Dendritic cell treated with granulocyte-macrophage colony-stimulating factor and Interleukin-4, amounts not matched to agents 40 ng/mL and 50 ng/mL, for 4 days (primary cell): Measurements from ENCODE around the gene DECR2.
"Not testable (repeated sequence)": the region's sequence is repeated elsewhere in the genome, so short reads cannot be mapped to it uniquely, and the experiment has no call there.

Source experiments
- H3K27ac Mint-ChIP-seq: one replicate; pipeline ENCODE4 v1.8.0; 2022; ENCODE audit warnings: mild to moderate bottlenecking, mixed read lengths
- H3K27me3 Mint-ChIP-seq: one replicate; pipeline ENCODE4 v1.8.0; 2022; ENCODE audit warnings: mild to moderate bottlenecking, mixed read lengths
- H3K36me3 Mint-ChIP-seq: one replicate; pipeline ENCODE4 v1.8.0; 2022; ENCODE audit warnings: low read depth, mixed read lengths
- H3K4me1 Mint-ChIP-seq: one replicate; pipeline ENCODE4 v1.8.0; 2022; ENCODE audit warnings: low read depth, mixed read lengths
- H3K4me3 Mint-ChIP-seq: one replicate; pipeline ENCODE4 v1.8.0; 2022; ENCODE audit warnings: mild to moderate bottlenecking, moderate library complexity, mixed read lengths
- H3K9me3 Mint-ChIP-seq: one replicate; pipeline ENCODE4 v1.8.0; 2022; ENCODE audit warnings: mixed read lengths
- intact Hi-C: fragments of 100-400 bp; cut with micrococcal nuclease; formaldehyde crosslinking; loops from one replicate; pipeline ENCODE4 v1.15.0; 2022

The DECR2 gene

DNA sequence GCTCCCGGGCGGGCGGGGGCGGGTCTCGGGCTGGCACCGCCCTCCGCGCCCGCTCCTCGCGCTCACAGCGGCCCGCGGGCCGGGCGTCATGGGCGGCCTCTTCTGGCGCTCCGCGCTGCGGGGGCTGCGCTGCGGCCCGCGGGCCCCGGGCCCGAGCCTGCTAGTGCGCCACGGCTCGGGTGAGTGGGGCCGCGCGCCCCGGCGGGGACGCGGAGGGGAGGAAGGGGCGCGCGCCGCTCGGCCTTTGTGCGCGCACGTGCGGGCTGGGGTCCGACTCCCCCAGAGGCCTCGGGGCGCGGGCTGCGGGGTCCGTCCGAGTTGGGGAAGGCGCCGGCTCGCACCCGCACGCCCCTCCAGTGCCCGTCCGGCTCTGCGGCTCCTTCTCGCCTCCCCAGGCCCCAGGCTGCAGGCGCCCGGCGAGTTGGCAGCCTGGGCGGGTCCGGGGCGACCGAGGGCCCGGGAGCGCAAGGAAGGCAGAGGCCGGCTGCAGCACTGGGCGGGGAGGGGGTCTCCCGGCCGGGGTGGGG lies 4.5 kb upstream of the DECR2 start, which contains the start of gene NME4:
NME4 (plus strand) TSS at position 65 of the 527 bp plus-strand sequence; CDS start at position 89, 24 bp downstream.
- H3K27ac Mint-ChIP-seq = peak within 1 kb of the TSS; percentile 80
- no peaks in the 10 kb centered on the region for H3K9me3 Mint-ChIP-seq
- peak within 1 kb of the TSS; percentile 79 for H3K4me3 Mint-ChIP-seq
- peaks cover 30% of the 10 kb centered on the region for H3K36me3 Mint-ChIP-seq
- peaks cover 46% of the 10 kb centered on the region for H3K4me1 Mint-ChIP-seq
- intact Hi-C loops = no loop called here
- H3K27me3 Mint-ChIP-seq = no peaks in the 10 kb centered on the region

DNA sequence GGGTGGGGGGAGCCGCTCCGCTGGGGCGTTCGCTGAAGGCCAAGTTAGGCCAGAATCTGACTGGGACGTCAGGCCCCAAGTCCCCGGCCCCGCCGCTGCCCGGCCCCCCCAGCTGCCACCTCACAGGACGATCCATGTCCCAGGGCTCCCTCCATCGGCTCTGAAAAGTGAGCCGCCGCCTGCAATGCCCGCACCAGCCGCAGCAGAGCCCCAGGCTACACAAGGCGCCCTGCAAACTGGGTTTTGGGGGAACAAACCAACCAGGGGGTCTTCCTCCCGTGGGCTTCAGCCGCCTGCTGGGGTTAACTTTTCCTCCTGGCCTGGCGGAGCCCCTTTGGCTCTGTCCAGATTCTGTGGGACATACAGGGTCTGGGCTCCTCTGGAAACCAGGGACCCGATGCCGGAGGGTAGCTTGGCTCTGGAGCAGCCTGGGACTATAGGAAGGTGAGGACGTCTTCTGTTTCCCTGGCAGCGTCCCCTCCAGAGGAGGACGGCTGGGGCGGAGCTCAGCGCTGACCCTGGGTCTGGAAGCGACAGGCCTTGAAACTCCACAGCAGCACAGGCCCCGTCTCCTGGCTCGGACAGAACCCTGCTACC lies 3.9 kb upstream of the DECR2 start:
- Mint-ChIP-seq H3K4me1 (peaks cover 41% of the 10 kb centered on the region), H3K36me3 (peaks cover 30% of the 10 kb centered on the region), H3K27me3 (no peaks in the 10 kb centered on the region), H3K27ac (peak overlapping the region; percentile 15), H3K9me3 (no peaks in the 10 kb centered on the region), H3K4me3 (peak overlapping the region; percentile 60)
- intact Hi-C loops = no loop called here

DNA sequence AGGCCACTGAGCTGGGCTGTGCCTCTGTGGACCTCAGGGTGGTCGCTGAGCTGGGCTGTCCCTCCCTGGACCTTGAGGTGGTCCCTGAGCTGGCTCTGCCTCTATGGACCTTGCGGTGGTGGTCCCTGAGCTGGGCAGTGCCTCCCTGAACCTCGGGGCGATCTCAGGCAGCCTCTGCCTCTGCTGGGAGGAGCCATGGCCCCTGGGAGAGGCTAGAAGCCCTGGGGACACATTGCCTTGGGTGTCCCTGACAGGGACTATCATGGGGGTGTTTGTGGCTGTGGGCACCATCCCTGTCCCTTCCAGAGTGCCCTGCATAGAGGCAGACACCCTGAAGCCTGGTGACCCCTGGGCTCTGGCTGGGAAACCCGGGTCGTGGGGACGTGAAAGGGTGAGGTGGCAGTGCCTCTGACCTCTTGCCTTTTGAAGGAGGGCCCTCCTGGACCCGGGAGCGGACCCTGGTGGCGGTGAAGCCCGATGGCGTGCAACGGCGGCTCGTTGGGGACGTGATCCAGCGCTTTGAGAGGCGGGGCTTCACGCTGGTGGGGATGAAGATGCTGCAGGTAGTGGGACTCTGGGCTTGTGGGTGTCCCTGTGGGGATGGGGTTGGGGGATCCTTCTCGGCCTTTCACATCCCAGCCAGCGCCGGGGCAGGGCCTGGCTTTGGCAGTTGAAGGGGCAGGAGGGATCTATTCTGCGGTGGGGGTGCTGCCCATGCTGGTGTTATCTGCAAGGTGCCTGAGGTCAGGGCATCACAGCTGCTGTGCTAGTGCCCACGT lies 2.9 kb upstream of the DECR2 start:
- H3K36me3 Mint-ChIP-seq = peaks cover 30% of the 10 kb centered on the region
- H3K9me3 Mint-ChIP-seq = no peaks in the 10 kb centered on the region
- H3K4me3 Mint-ChIP-seq = peak overlapping the region; percentile 60
- H3K27me3 Mint-ChIP-seq = no peaks in the 10 kb centered on the region
- H3K27ac Mint-ChIP-seq = peak overlapping the region; percentile 98
- H3K4me1 Mint-ChIP-seq = peaks cover 40% of the 10 kb centered on the region
- intact Hi-C loops = no loop called here

DNA sequence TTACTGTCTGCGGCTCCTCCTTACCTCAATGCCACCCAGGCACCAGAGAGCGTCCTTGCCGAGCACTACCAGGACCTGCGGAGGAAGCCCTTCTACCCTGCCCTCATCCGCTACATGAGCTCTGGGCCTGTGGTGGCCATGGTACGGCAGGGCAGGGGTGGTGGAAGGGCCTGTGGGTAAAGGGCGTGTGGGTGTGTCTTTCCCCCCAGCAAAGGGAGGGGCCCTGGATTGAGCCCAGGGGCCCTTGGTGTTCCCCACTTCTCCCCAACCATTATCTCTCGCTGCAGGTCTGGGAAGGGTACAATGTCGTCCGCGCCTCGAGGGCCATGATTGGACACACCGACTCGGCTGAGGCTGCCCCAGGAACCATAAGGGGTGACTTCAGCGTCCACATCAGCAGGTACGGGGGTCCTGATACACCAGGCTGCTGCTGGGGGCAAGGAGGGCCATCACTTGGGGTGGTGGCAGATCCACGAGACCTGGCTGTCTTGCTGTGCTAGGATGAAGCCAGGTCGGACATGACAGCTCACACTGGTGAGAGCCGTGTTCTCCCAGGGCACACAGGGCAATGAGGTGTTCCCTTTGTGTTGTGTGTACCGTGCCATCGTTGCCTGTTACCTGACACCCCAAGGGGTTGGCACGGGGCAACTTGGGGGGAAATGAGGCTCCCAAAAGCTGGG lies 2.2 kb upstream of the DECR2 start:
- H3K4me3 Mint-ChIP-seq = peak overlapping the region; percentile 93
- intact Hi-C loops = no loop called here
- H3K4me1 Mint-ChIP-seq = peaks cover 40% of the 10 kb centered on the region
- peaks cover 30% of the 10 kb centered on the region for H3K36me3 Mint-ChIP-seq
- H3K27me3 Mint-ChIP-seq = no peaks in the 10 kb centered on the region
- no peaks in the 10 kb centered on the region for H3K9me3 Mint-ChIP-seq
- H3K27ac Mint-ChIP-seq = peak overlapping the region; percentile 98

DNA sequence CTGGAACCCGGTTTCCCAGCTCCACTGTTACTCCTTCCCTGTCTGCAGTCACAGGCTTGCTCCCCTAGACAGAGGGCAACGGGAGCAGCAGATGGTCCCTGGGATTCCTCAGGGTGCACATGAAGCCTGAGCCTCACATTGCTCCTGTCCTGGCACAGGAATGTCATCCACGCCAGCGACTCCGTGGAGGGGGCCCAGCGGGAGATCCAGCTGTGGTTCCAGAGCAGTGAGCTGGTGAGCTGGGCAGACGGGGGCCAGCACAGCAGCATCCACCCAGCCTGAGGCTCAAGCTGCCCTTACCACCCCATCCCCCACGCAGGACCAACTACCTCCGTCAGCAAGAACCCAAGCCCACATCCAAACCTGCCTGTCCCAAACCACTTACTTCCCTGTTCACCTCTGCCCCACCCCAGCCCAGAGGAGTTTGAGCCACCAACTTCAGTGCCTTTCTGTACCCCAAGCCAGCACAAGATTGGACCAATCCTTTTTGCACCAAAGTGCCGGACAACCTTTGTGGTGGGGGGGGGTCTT lies 1.6 kb upstream of the DECR2 start:
- Mint-ChIP-seq H3K9me3 (no peaks in the 10 kb centered on the region), H3K4me1 (peaks cover 40% of the 10 kb centered on the region), H3K4me3 (peak overlapping the region; percentile 93), H3K27me3 (no peaks in the 10 kb centered on the region), H3K36me3 (peaks cover 30% of the 10 kb centered on the region), H3K27ac (peak overlapping the region; percentile 98)
- intact Hi-C loops = no loop called here

DNA sequence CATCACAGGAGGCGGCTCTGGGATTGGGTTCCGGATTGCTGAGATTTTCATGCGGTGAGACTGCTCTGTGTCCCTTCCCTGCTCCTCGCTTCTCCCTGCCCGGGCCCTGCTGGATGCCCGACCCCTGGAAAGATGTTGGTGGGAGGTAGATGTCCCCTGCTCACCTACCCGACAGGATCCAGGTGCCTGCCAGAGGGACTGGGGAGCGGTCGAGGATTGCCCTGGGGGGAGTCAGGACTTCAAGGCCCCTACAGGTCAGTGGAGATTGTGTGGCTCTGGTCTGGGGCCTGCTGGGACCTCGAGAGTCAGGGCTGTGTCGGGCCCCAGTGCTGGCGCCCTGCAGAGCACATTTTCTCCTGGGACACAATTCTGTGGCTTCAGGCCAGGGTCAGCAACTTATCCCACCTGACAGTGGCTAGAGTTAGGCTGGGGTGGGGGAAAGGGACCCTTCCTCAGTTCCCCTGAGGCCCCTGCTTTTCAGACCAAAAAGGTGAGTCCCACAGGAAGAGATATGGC lies 3.3 kb downstream of the DECR2 start:
- intact Hi-C loops = no loop called here
- peaks cover 7% of the 10 kb centered on the region for H3K4me1 Mint-ChIP-seq
- no peak overlapping the region for H3K4me3 Mint-ChIP-seq
- no peaks in the 10 kb centered on the region for H3K27me3 Mint-ChIP-seq
- H3K9me3 Mint-ChIP-seq = no peaks in the 10 kb centered on the region
- H3K27ac Mint-ChIP-seq = no peak overlapping the region
- H3K36me3 Mint-ChIP-seq = peaks cover 19% of the 10 kb centered on the region

DNA sequence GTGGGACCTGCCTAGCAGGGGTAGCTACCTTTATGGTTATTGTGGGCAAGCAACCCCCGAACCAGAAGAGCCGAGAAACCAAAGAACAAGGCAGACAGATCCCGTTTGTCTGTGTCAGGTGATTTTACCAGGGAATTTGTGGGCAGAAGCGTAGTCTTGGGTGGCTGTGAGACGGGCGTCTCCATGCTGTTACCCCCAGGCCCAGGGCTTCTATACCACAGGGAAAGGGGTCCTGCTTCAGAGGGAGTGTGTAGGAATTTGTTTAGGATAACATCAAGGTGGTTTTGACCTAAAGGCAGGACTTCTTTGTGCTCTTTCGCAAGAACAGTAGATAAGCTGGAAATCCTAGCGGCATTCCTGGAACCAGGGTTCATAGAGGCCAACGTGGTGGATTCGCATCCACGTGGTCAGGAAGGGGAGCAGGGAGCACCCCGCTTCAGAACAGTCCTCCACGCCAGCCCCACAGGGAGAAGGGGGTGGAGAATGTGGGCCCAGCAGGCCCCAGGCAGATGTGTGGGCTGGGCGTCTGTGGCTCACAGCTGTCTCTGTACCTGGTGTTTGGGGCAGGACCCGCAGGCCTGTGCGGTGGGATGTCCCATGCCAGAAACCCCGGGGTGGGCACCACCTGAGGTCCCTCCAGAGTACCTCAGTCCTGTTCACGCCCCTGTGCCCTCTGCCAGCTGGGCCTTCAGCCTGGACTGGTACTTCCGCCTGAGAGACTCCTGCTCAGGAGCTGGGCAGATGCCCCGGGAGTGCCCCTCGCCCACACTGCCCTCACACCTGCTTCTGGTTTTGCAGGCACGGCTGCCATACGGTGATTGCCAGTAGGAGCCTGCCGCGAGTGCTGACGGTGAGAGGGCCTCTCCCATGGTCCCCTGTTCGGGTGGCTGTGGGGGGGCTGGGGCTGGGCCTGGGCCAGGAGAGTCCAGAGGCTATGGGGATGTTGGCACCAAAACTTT lies 4.1 kb downstream of the DECR2 start:
- H3K4me3 Mint-ChIP-seq = no peak overlapping the region
- no peaks in the 10 kb centered on the region for H3K9me3 Mint-ChIP-seq
- peaks cover 19% of the 10 kb centered on the region for H3K36me3 Mint-ChIP-seq
- intact Hi-C loops = no loop called here
- no peak overlapping the region for H3K27ac Mint-ChIP-seq
- H3K4me1 Mint-ChIP-seq = no peaks in the 10 kb centered on the region
- no peaks in the 10 kb centered on the region for H3K27me3 Mint-ChIP-seq

DNA sequence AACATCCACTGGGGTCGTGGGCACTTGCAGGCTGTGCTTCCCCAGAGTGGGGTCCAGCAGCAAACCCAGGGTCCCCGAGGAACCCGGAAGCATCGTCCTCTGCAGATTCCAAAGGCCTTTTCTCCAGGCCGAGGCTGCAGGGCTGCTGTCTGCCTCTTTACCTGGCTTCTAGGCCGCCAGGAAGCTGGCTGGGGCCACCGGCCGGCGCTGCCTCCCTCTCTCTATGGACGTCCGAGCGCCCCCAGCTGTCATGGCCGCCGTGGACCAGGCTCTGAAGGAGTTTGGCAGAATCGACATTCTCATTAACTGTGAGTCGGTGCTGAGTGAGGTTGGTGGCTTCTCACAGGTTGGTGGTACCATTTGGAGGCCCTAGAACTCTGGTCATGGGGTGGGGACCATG lies 5.6 kb downstream of the DECR2 start:
- Mint-ChIP-seq H3K27ac (no peak overlapping the region), H3K4me3 (no peak overlapping the region), H3K9me3 (no peaks in the 10 kb centered on the region), H3K27me3 (no peaks in the 10 kb centered on the region), H3K36me3 (peaks cover 25% of the 10 kb centered on the region), H3K4me1 (no peaks in the 10 kb centered on the region)
- intact Hi-C loops = no loop called here

DNA sequence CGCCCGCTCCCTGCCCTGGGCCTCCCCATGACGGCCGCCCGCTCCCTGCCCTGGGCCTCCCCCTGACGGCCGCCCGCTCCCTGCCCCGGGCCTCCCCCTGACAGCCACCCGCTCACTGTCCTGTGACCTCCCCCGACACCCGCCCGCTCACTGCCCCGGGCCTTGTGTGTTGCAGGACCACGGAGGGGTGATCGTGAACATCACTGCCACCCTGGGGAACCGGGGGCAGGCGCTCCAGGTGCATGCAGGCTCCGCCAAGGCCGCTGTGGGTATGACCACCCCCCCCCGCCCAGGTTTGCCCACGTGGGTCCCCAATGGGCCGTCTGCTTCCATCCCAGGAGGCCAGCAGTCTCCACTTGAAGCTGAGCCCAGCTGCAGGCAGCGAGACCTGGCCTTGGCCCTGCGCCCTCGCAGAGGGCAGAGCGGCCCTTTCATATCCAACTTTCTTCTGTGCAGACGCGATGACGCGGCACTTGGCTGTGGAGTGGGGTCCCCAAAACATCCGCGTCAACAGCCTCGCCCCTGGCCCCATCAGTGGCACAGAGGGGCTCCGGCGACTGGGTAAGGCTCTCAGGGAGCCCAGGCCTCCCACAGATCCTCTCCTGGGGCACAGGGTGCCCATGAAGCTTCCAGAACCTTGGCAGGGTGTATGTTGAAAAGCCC lies 9.0 kb downstream of the DECR2 start:
- no peak overlapping the region for H3K27ac Mint-ChIP-seq
- peaks cover 25% of the 10 kb centered on the region for H3K36me3 Mint-ChIP-seq
- no peaks in the 10 kb centered on the region for H3K9me3 Mint-ChIP-seq
- no peaks in the 10 kb centered on the region for H3K27me3 Mint-ChIP-seq
- intact Hi-C loops = no loop called here
- no peaks in the 10 kb centered on the region for H3K4me1 Mint-ChIP-seq
- no peak overlapping the region for H3K4me3 Mint-ChIP-seq

DNA sequence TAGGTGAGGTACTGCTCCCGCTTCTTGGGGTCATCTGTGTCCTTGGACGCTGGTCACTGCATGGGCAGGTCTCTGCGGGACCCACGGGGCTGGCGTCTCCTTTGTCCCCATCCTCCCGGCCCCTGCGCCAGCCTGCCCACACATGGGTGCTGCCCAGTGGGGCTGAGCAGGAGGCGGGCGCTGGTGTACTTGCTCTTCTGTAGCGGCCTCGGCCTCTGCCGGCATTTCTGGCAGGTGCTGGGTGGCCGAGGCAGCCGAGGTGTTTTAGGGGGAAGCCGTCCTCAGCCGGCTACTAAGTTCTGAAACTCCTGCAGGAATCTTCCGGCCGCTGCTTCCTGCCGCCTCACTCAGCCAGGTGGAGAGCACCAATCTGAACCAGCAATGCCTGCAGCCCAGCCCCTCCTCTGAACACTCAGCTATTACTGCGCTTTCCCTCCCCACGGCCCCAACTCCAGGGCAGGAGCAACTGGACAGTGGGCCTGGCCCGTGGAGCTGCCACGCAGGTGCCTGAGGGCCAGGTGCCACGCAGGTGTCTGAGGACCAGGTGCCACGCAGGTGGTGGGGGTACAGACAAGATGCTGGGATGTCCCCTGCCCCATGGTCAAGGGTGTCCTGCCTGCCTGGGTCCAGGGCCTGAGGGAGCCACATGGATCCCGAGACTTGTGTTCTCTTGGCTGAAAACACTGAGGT lies 10.0 kb downstream of the DECR2 start:
- H3K27ac Mint-ChIP-seq = no peak overlapping the region
- no peaks in the 10 kb centered on the region for H3K4me1 Mint-ChIP-seq
- no peaks in the 10 kb centered on the region for H3K9me3 Mint-ChIP-seq
- H3K4me3 Mint-ChIP-seq = no peak overlapping the region
- no peaks in the 10 kb centered on the region for H3K27me3 Mint-ChIP-seq
- intact Hi-C loops = no loop called here
- H3K36me3 Mint-ChIP-seq = peaks cover 25% of the 10 kb centered on the region

DNA sequence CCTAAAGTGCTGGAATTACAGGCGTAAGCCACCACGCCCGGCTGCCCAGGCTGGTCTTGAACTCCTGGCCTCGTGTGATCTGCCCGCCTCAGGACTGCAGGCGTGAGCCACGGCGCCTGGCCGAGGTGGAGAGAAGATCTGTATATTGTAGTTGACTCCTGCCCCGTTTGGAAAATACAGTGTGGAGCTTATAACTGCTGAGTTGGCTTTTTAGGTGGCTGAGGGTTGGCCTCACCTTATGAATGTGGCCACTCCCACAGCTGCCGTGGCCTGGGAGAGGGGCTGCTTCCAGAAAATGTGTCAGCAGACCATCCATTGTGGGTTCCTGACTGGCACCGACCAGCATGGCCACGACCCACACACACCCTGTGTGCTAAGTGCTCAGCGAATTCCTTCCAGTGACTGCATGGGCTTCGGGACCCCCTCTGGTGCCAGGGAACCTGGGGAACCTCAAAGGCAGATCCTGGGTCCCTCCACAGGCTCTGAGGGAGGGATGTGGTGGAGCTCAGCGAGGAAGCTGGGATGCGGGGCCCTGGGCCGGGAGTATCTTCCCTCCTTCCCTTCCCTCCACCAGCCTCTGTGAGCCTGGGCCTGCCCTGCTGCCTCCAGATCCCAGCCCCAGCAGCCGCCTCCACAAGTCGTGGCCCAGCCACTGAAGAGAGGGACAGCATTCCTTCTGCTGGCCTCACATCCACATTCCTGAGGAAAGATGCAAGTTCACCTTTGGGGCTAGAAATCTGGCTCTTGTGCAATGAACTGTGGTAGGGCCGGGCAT lies 12.9 kb downstream of the DECR2 start:
- H3K4me1 Mint-ChIP-seq = no peaks in the 10 kb centered on the region
- H3K27ac Mint-ChIP-seq = no peak overlapping the region

DNA sequence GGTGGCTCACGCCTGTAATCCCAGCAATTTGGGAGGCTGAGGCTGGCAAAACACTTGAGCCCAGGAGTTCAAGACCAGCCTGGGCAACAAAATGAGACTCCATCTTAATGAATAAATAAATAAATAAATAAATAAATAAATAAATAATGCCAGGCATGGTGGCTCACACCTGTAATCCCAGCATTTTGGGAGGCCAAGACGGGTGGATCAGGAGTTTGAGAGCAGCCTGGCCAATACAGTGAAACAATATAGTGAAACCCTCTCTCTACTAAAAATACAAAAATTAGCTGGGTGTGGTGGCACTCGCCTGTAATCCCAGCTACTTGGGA lies 13.4 kb downstream of the DECR2 start:
- intact Hi-C loops, H3K27me3 Mint-ChIP-seq, H3K27ac Mint-ChIP-seq, H3K4me1 Mint-ChIP-seq, H3K4me3 Mint-ChIP-seq, H3K9me3 Mint-ChIP-seq: not testable (repeated sequence)
- H3K36me3 Mint-ChIP-seq = peaks cover 20% of the 10 kb centered on the region

More for the DNA sequence above, 12.9 kb downstream of the DECR2 start:
- Mint-ChIP-seq H3K4me3 (no peak overlapping the region), H3K27me3 (no peaks in the 10 kb centered on the region), H3K9me3 (no peaks in the 10 kb centered on the region), H3K36me3 (peaks cover 25% of the 10 kb centered on the region)
- intact Hi-C loops = no loop called here
